ENCODE results near the gene MYOM1.
"Not testable (repeated sequence)": the region's sequence is repeated elsewhere in the genome, so short reads cannot be mapped to it uniquely, and the experiment has no call there.

The MYOM1 gene

DNA sequence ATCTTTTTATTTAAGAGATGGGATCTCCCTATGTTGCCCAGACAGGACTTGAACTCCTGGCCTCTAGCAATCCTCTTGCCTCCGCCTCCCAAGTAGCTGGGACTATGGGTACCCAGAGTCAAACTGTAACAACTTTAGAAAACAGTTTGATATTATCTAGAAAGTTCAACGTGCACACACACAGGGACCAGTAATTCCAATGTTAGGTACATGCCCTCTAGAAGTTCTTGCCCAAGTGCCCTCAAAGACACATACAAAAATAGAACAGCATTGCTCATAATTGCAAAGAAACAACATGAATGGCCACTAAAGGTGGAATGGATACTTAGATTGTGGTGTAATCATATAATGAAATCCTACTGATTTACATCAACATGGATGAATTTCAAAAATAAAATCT lies 194.2 kb downstream of the MYOM1 start:
- Histone ChIP-seq H3K4me1 (ENCODE audit: control insufficient read depth, low read length) (no peaks in the 10 kb centered on the region), H3K4me3 (ENCODE audit: low read length) (no peak overlapping the region), H3K27ac (ENCODE audit: low read depth, low read length) (no peak overlapping the region), H3K36me3 (ENCODE audit: control insufficient read depth, low read length) (no peaks in the 10 kb centered on the region), H3K9me3 (ENCODE audit: control insufficient read depth, insufficient read depth, low read length) (no peaks in the 10 kb centered on the region), H3F3A (ENCODE audit: control insufficient read depth, insufficient read depth) (no peaks in the 10 kb centered on the region), H3K27me3 (ENCODE audit: control insufficient read depth, low read length) (no peaks in the 10 kb centered on the region), H3K4me2 (ENCODE audit: low read length) (no peak overlapping the region), H4K20me1 (ENCODE audit: control insufficient read depth, insufficient read depth, low read depth, low read length) (no peaks in the 10 kb centered on the region), H3K9me2 (replicated peaks; ENCODE audit: control insufficient read depth, low read length) (no peaks in the 10 kb centered on the region), H3K79me2 (ENCODE audit: control insufficient read depth, low read length) (no peaks in the 10 kb centered on the region)
- TF ChIP-seq, protein P1, sequence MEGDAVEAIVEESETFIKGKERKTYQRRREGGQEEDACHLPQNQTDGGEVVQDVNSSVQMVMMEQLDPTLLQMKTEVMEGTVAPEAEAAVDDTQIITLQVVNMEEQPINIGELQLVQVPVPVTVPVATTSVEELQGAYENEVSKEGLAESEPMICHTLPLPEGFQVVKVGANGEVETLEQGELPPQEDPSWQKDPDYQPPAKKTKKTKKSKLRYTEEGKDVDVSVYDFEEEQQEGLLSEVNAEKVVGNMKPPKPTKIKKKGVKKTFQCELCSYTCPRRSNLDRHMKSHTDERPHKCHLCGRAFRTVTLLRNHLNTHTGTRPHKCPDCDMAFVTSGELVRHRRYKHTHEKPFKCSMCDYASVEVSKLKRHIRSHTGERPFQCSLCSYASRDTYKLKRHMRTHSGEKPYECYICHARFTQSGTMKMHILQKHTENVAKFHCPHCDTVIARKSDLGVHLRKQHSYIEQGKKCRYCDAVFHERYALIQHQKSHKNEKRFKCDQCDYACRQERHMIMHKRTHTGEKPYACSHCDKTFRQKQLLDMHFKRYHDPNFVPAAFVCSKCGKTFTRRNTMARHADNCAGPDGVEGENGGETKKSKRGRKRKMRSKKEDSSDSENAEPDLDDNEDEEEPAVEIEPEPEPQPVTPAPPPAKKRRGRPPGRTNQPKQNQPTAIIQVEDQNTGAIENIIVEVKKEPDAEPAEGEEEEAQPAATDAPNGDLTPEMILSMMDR (IDR thresholded peaks at IDR 0.05; ENCODE audit: low read depth, low read length, poor library complexity, severe bottlenecking): no peak
- TF ChIP-seq EZH2phosphoT487 (IDR thresholded peaks at IDR 0.05; ENCODE audit: borderline replicate concordance, low read length): no peak

DNA sequence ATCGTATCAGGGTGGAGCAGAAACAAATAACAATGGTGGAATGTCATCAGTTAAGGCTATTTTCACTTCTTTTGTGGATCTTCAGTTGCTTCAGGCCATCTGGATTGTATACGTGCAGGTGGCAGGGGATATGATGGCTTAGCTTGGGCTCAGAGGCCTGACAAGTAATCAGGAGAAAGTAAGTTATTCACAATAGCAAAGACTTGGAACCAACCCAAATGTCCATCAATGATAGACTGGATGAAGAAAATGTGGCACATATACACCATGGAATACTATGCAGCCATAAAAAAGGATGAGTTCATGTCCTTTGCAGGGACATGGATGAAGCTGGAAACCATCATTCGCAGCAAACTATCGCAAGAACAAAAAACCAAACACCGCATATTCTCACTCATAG lies 196.2 kb downstream of the MYOM1 start:
- not testable (repeated sequence) for H3K9me2 ChIP-seq (replicated peaks; ENCODE audit: control insufficient read depth, low read length); H4K20me1 ChIP-seq (ENCODE audit: control insufficient read depth, insufficient read depth, low read depth, low read length)

More for the DNA sequence above, 196.2 kb downstream of the MYOM1 start:
- H3K4me2 ChIP-seq (ENCODE audit: low read length); H3K4me3 ChIP-seq (ENCODE audit: low read length); H3K27ac ChIP-seq (ENCODE audit: low read depth, low read length); H3K79me2 ChIP-seq (ENCODE audit: control insufficient read depth, low read length); H3F3A ChIP-seq (ENCODE audit: control insufficient read depth, insufficient read depth); H3K4me1 ChIP-seq (ENCODE audit: control insufficient read depth, low read length); H3K36me3 ChIP-seq (ENCODE audit: control insufficient read depth, low read length); H3K9me3 ChIP-seq (ENCODE audit: control insufficient read depth, insufficient read depth, low read length); H3K27me3 ChIP-seq (ENCODE audit: control insufficient read depth, low read length): not testable (repeated sequence)

Measured in DOHH2 (cell line).